Measurements from ENCODE around the gene RNF227. TPM values are rescaled to one million over a fixed set of nuclear protein-coding genes. Genes with fewer than 3 reads are reported as not detected.
"Not testable (repeated sequence)": the region's sequence is repeated elsewhere in the genome, so short reads cannot be mapped to it uniquely, and the experiment has no call there.

Gene RNF227
- total RNA-seq, 1 experiment from 2014 or later, result 1.8 TPM

DNA sequence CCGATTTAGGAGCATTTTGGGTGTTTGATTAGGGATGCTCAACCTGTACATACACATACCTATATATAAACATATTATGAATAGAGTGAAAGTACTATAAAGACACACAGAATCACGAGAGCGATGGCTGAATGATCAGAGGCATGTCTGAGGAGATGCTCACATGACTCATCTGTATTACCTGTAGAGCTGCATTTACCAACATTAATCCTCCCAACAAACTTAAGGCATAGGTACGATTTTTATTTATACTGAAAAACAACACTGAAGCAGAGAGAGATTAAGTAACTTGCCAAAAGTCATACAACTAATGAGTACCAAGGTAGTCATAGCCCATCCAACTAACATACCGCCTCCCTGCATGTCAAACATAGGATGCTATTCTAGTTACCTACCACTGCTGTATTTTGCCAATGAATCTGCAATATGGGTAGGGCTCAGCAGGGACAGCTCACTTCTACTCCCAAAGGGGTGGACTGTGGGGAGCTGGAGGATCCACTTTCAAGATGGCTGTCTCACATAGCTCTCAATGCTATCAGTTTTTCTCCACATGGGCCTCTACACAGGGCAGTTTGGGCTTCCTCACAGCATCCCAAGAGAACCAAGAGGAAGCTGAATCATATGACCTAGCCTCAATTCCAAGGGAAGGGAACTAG, 51.0 kb downstream of the RNF227 start:
- DNase-seq (ENCODE audit: low spot score), result no peak

DNA sequence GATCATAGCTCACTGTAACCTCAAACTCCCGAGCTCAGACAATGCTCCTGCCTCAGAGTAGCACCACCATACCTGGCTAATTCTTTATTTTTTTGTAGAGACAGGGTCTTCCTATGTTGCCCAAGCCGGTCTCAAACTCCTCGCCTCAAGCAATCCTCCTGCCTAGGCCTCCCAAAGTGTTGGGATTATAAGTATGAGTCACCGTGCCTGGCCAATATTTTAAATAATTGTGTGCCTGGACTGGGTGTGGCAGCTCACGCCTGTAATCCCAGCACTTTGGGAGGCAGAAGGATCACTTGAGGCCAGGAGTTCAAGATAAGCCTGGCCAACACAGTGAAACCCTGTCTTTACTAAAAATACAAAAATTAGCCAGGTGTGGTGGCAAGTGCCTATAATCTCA, 51.7 kb downstream of the RNF227 start:
- not testable (repeated sequence) for DNase-seq (ENCODE audit: low spot score)

Other genes with a start within 250 kb of the RNF227 start
- 99.3 and 107 TPM in 2 replicates for gene TP53, start 228.8 kb downstream of the RNF227 start, total RNA-seq (2014; rRNA removed; shearing (Covaris generic))
- gene WRAP53, start 227.8 kb downstream of the RNF227 start, total RNA-seq (2014; rRNA removed; shearing (Covaris generic)), result 26.0 and 27.4 TPM in 2 replicates
- gene EFNB3, start 211.1 kb downstream of the RNF227 start, total RNA-seq (2014; rRNA removed; shearing (Covaris generic)), result 7.6 and 11.3 TPM in 2 replicates
- 0.17 TPM in 2 replicates for gene DNAH2, start 198.5 kb downstream of the RNF227 start, total RNA-seq (2014; rRNA removed; shearing (Covaris generic))
- 0.16 and 0.93 TPM in 2 replicates for gene KDM6B, start 82.1 kb downstream of the RNF227 start, total RNA-seq (2014; rRNA removed; shearing (Covaris generic))
- gene TMEM88, start 61.2 kb downstream of the RNF227 start, total RNA-seq (2014; rRNA removed; shearing (Covaris generic)), result not detected in 2 replicates
- gene NAA38, start 58.7 kb downstream of the RNF227 start, total RNA-seq (2014; rRNA removed; shearing (Covaris generic)), result 200 and 243 TPM in 2 replicates
- 15.7 and 18.4 TPM in 2 replicates for gene CYB5D1, start 58.3 kb downstream of the RNF227 start, total RNA-seq (2014; rRNA removed; shearing (Covaris generic))
- gene CHD3, start 27.5 kb downstream of the RNF227 start, total RNA-seq (2014; rRNA removed; shearing (Covaris generic)), result 89.2 and 104 TPM in 2 replicates
- 0.38 and 0.55 TPM in 2 replicates for gene KCNAB3, start 13.6 kb upstream of the RNF227 start, total RNA-seq (2014; rRNA removed; shearing (Covaris generic))
- 54.2 and 64.2 TPM in 2 replicates for gene TRAPPC1, start 15.7 kb upstream of the RNF227 start, total RNA-seq (2014; rRNA removed; shearing (Covaris generic))
- gene CNTROB, start 15.9 kb upstream of the RNF227 start, total RNA-seq (2014; rRNA removed; shearing (Covaris generic)), result 34.5 and 35.4 TPM in 2 replicates
- not detected in 2 replicates for gene GUCY2D, start 86.3 kb upstream of the RNF227 start, total RNA-seq (2014; rRNA removed; shearing (Covaris generic))
- 0.14 TPM in 1 of 2 replicates, not detected in the other for gene ALOX15B, start 122.8 kb upstream of the RNF227 start, total RNA-seq (2014; rRNA removed; shearing (Covaris generic))
- gene ALOX12B, start 171.4 kb upstream of the RNF227 start, total RNA-seq (2014; rRNA removed; shearing (Covaris generic)), result not detected in 2 replicates
- gene ALOXE3, start 202.2 kb upstream of the RNF227 start, total RNA-seq (2014; rRNA removed; shearing (Covaris generic)), result 0.05 TPM in 1 of 2 replicates, not detected in the other
- not detected in 2 replicates for gene HES7, start 207.8 kb upstream of the RNF227 start, total RNA-seq (2014; rRNA removed; shearing (Covaris generic))
- gene PER1, start 236.1 kb upstream of the RNF227 start, total RNA-seq (2014; rRNA removed; shearing (Covaris generic)), result 6.9 and 7.5 TPM in 2 replicates
- 1.9 and 4.3 TPM in 2 replicates for gene VAMP2, start 246.7 kb upstream of the RNF227 start, total RNA-seq (2014; rRNA removed; shearing (Covaris generic))